GM19328 (cell line): ENCODE results near the gene BUD23.
"Not testable (repeated sequence)": the region's sequence is repeated elsewhere in the genome, so short reads cannot be mapped to it uniquely, and the experiment has no call there.

Experiments used
- ATAC-seq: cut with Tn5 transposase; IDR thresholded peaks from one replicate; pipeline ENCODE4 v1.9.1; 2021; ENCODE audit warnings: mild to moderate bottlenecking, moderate library complexity; ENCODE audit not compliant: unreplicated experiment

Gene BUD23

GRCh38 chr7:73683056-73683787, at the start of gene BUD23, which contains the start of gene DNAJC30:
Gene BUD23 (plus strand): TSS chr7:73683597. CDS start chr7:73683626, 29 bp downstream.
Gene DNAJC30 (minus strand): TSS chr7:73683453. CDS start chr7:73683423, 30 bp downstream.
- ATAC-seq: peak; percentile 87

- ATAC-seq: no peak
These were observed 49.6 kb upstream of the BUD23 start for GRCh38 chr7:73633844-73634243.

GRCh38 chr7:73635428-73636200, 47.8 kb upstream of the BUD23 start:
- ATAC-seq: no peak

- no peak for ATAC-seq
These were observed 44.5 kb upstream of the BUD23 start for GRCh38 chr7:73638911-73639310.

- ATAC-seq: no peak
These were observed 40.6 kb upstream of the BUD23 start for GRCh38 chr7:73642834-73643233.

- ATAC-seq: no peak
These were observed 38.6 kb upstream of the BUD23 start for GRCh38 chr7:73644688-73645286.

GRCh38 chr7:73645643-73646174, 37.7 kb upstream of the BUD23 start:
- ATAC-seq: no peak

- no peak for ATAC-seq
These were observed 36.3 kb upstream of the BUD23 start for GRCh38 chr7:73646785-73647724.

- no peak for ATAC-seq
These were observed 35.4 kb upstream of the BUD23 start for GRCh38 chr7:73647725-73648592.

- no peak for ATAC-seq
These were observed 34.6 kb upstream of the BUD23 start for GRCh38 chr7:73648593-73649332.

- no peak for ATAC-seq
These were observed 33.8 kb upstream of the BUD23 start for GRCh38 chr7:73649576-73649975.

GRCh38 chr7:73650524-73650923, 32.9 kb upstream of the BUD23 start:
- no peak for ATAC-seq

GRCh38 chr7:73652541-73652949, 30.9 kb upstream of the BUD23 start:
- no peak for ATAC-seq

- not testable (repeated sequence) for ATAC-seq
These were observed 28.1 kb upstream of the BUD23 start for GRCh38 chr7:73655309-73655708.

GRCh38 chr7:73659983-73660382, 23.4 kb upstream of the BUD23 start:
- ATAC-seq: no peak

GRCh38 chr7:73660594-73660993, 22.8 kb upstream of the BUD23 start:
- not testable (repeated sequence) for ATAC-seq

- no peak for ATAC-seq
These were observed 20.4 kb upstream of the BUD23 start for GRCh38 chr7:73663033-73663432.

GRCh38 chr7:73667344-73668102, 15.9 kb upstream of the BUD23 start, which contains the start of gene VPS37D:
Gene VPS37D (plus strand): TSS chr7:73667831. CDS start chr7:73667959, 128 bp downstream.
- ATAC-seq: peak; percentile 97
